HTR-8/SVneo (cell line): Measurements from ENCODE around the gene CPAMD8.
"Not testable (repeated sequence)": the region's sequence is repeated elsewhere in the genome, so short reads cannot be mapped to it uniquely, and the experiment has no call there.

Experiments used
- DNase-seq: peaks from one replicate; pipeline ENCODE4 v3.0.0; 2011; ENCODE audit warnings: low spot score, mixed read lengths; ENCODE audit not compliant: insufficient read length
- FAIRE-seq: peaks from 2 replicates; lab custom pipeline; 2011; peaks lifted over from hg19 to GRCh38; lab: Jason Lieb, UNC

The CPAMD8 gene

GRCh38 chr19:17043744-17044143 is 17.1 kb upstream of the CPAMD8 start:
- DNase-seq (no peak), FAIRE-seq (no peak)

- DNase-seq (no peak), FAIRE-seq (no peak)
Measured at GRCh38 chr19:17041976-17042375, 15.4 kb upstream of the CPAMD8 start.

- DNase-seq (no peak), FAIRE-seq (no peak)
Measured at GRCh38 chr19:17037966-17038500, 11.4 kb upstream of the CPAMD8 start.

GRCh38 chr19:17037184-17037583 is 10.6 kb upstream of the CPAMD8 start:
- no peak for FAIRE-seq
- DNase-seq, result no peak

GRCh38 chr19:17036640-17037039 is 10.0 kb upstream of the CPAMD8 start:
- DNase-seq, result no peak
- peak; percentile 80 for FAIRE-seq

- FAIRE-seq, result no peak
- DNase-seq, result no peak
Measured at GRCh38 chr19:17035842-17036424, 9.3 kb upstream of the CPAMD8 start.

- no peak for DNase-seq
- FAIRE-seq, result no peak
Measured at GRCh38 chr19:17031741-17032140, 5.1 kb upstream of the CPAMD8 start.

GRCh38 chr19:17027535-17027975 is 945 bp upstream of the CPAMD8 start:
- FAIRE-seq, result no peak
- no peak for DNase-seq

- FAIRE-seq, result peak; percentile 28
Measured at GRCh38 chr19:17025991-17026658, 485 bp downstream of the CPAMD8 start.

GRCh38 chr19:17025361-17025760 is 1.2 kb downstream of the CPAMD8 start:
- DNase-seq (no peak), FAIRE-seq (no peak)

More at GRCh38 chr19:17025991-17026658, 485 bp downstream of the CPAMD8 start:
- DNase-seq, result no peak

GRCh38 chr19:17024941-17025340 is 1.7 kb downstream of the CPAMD8 start:
- not testable (repeated sequence) for DNase-seq, FAIRE-seq

GRCh38 chr19:17023805-17024204 is 2.8 kb downstream of the CPAMD8 start:
- no peak for FAIRE-seq
- DNase-seq, result no peak

GRCh38 chr19:17022738-17023137 is 3.9 kb downstream of the CPAMD8 start:
- FAIRE-seq (no peak), DNase-seq (no peak)

GRCh38 chr19:17021793-17022590 is 4.6 kb downstream of the CPAMD8 start:
- no peak for DNase-seq
- FAIRE-seq, result no peak

GRCh38 chr19:17021328-17021727 is 5.3 kb downstream of the CPAMD8 start:
- FAIRE-seq, result no peak

GRCh38 chr19:17020823-17021222 is 5.8 kb downstream of the CPAMD8 start:
- no peak for FAIRE-seq
- DNase-seq, result no peak

More at GRCh38 chr19:17021328-17021727, 5.3 kb downstream of the CPAMD8 start:
- DNase-seq, result no peak

- FAIRE-seq, result peak; percentile 65
- no peak for DNase-seq
Measured at GRCh38 chr19:17020385-17020784, 6.2 kb downstream of the CPAMD8 start.

- not testable (repeated sequence) for FAIRE-seq, DNase-seq
Measured at GRCh38 chr19:17014212-17014861, 12.3 kb downstream of the CPAMD8 start.

- DNase-seq (no peak), FAIRE-seq (no peak)
Measured at GRCh38 chr19:17011485-17011884, 15.1 kb downstream of the CPAMD8 start.

GRCh38 chr19:17006579-17006978 is 20.0 kb downstream of the CPAMD8 start:
- FAIRE-seq (no peak), DNase-seq (no peak)
